Fibroblast of pulmonary artery (primary cell): ENCODE data around the gene NUDT13.
A peak's percentile ranks its signal among the peaks of the same experiment; 100 is the strongest.

ENCODE experiments used
- DNase-seq: peaks from one replicate; pipeline ENCODE4 v3.0.0-alpha.2; 2010; ENCODE audit warnings: low read depth
- H3K4me3 ChIP-seq: replicated peaks from 2 replicates; pipeline ENCODE4 v1.5.1; 2011; ENCODE audit warnings: low read depth, mild to moderate bottlenecking, control low read depth, low read length, moderate library complexity
- CTCF ChIP-seq: IDR thresholded peaks from 2 replicates; pipeline ENCODE4 v1.5.1; 2011; ENCODE audit warnings: mild to moderate bottlenecking, control low read depth, low read length, inconsistent platforms; ENCODE audit errors: missing control alignments

The NUDT13 gene

GRCh38 chr10:73110345-73110849, at the start of gene NUDT13:
TSS of gene NUDT13 (plus strand) at chr10:73110455. CDS start at chr10:73114366, 3,911 bp downstream.
- H3K4me3 ChIP-seq, result peak within 1 kb of the TSS; percentile 73
- no peak for TF ChIP-seq CTCF
- DNase-seq, result peak; percentile 84

- DNase-seq, result peak; percentile 48
- TF ChIP-seq CTCF, result peak; percentile 46
Measured at GRCh38 chr10:73060738-73061635, 49.3 kb upstream of the NUDT13 start.

GRCh38 chr10:73061743-73062142, 48.5 kb upstream of the NUDT13 start:
- H3K4me3 ChIP-seq, result no peak overlapping the region
- DNase-seq, result no peak
- no peak for TF ChIP-seq CTCF

More at GRCh38 chr10:73060738-73061635, 49.3 kb upstream of the NUDT13 start:
- H3K4me3 ChIP-seq, result no peak overlapping the region

- TF ChIP-seq CTCF, result no peak
- no peak for DNase-seq
- no peak overlapping the region for H3K4me3 ChIP-seq
Measured at GRCh38 chr10:73065441-73065840, 44.8 kb upstream of the NUDT13 start.

GRCh38 chr10:73073627-73074026, 36.6 kb upstream of the NUDT13 start:
- DNase-seq, result no peak

GRCh38 chr10:73075829-73076228, 34.4 kb upstream of the NUDT13 start:
- TF ChIP-seq CTCF, result no peak
- DNase-seq, result no peak
- no peak overlapping the region for H3K4me3 ChIP-seq

More at GRCh38 chr10:73073627-73074026, 36.6 kb upstream of the NUDT13 start:
- no peak overlapping the region for H3K4me3 ChIP-seq
- TF ChIP-seq CTCF, result no peak
